HepG2 (cell line): ENCODE measurements around the gene NELFB. TPM values are rescaled to one million over a fixed set of nuclear protein-coding genes. Genes with fewer than 3 reads are reported as not detected.
A peak's percentile ranks its signal among the peaks of the same experiment; 100 is the strongest.

ENCODE experiments used
- ATAC-seq: fragments of 200-7000 bp; cut with Tn5 transposase; 3 replicates; pipeline ENCODE4 v1.9.1; 2020; ENCODE audit warnings: mild to moderate bottlenecking, moderate library complexity
- BruUV-seq: library from RNA; stranded (reverse); fragments of 400-500 nt; replicated peaks from 2 replicates; lab custom pipeline; 2021; lab: Mats Ljungman, UMichigan
- CTCF ChIA-PET: fragments of 300-600 bp; formaldehyde crosslinking; extraction: SDS; loops from one replicate; lab custom pipeline; 2021; ENCODE audit warnings: low total read pairs, inconsistent platforms, low intra/inter-chr PET ratio; lab: Yijun Ruan, JAX
- POLR2A ChIA-PET: fragments of 350-600 bp; sonication (Branson Sonifier 250); formaldehyde crosslinking; loops from one replicate; lab custom pipeline; 2020; ENCODE audit warnings: antibody characterized with exemption, inconsistent platforms; lab: Yijun Ruan, JAX
- DNase-seq: peaks from one replicate; pipeline ENCODE4 v3.0.0-alpha.2; 2015; ENCODE audit warnings: low spot score
- FAIRE-seq: peaks from 3 replicates; lab custom pipeline; 2011; peaks lifted over from hg19 to GRCh38; lab: Jason Lieb, UNC
- H2AFZ ChIP-seq: one replicate; pipeline ENCODE4 v1.6.1; 2011; ENCODE audit warnings: low read length, inconsistent platforms
- H3K27ac ChIP-seq: fragments of 300-600 bp; 3 replicates; pipeline ENCODE4 v1.8.0; 2011; ENCODE audit warnings: mixed run types, mild to moderate bottlenecking, mixed read lengths, low read length, inconsistent platforms; ENCODE audit not compliant: insufficient read depth; ENCODE audit errors: extremely low read length
- H3K27me3 ChIP-seq, 2 experiments: fragments of 200-600 bp in 1 of 2; 2 replicates in 1 of 2; 3 replicates in 1 of 2; pipeline versions ENCODE4 v1.6.0 to v1.8.0; 2011; ENCODE audit warnings: low read length in 2 of 2, mild to moderate bottlenecking in 2 of 2, moderate library complexity in 2 of 2, inconsistent platforms in 1 of 2; ENCODE audit not compliant: insufficient read depth in 2 of 2, control insufficient read depth in 1 of 2
- H3K36me3 ChIP-seq, 2 experiments: fragments of 200-600 bp in 1 of 2; replicated peaks in 1 of 2; 2 replicates in 1 of 2; 3 replicates in 1 of 2; pipeline versions ENCODE4 v1.5.1 to v1.8.0; 2011; ENCODE audit warnings: low read length in 2 of 2, inconsistent platforms in 1 of 2; ENCODE audit not compliant: insufficient read depth in 2 of 2, control insufficient read depth in 1 of 2
- H3K4me1 ChIP-seq: 2 replicates; pipeline ENCODE4 v1.5.1; 2012; ENCODE audit warnings: low read length, inconsistent platforms; ENCODE audit not compliant: insufficient read depth
- H3K4me2 ChIP-seq: 2 replicates; pipeline ENCODE4 v1.6.0; 2011; ENCODE audit warnings: low read depth, low read length, inconsistent platforms
- H3K4me3 ChIP-seq, 3 experiments: fragments of 200-600 bp in 1 of 3; sonication (generic), shearing (Covaris generic) in 1 of 3; replicated peaks in 1 of 3; 2 replicates each; pipeline ENCODE4 v1.5.1; 2011 to 2016; ENCODE audit warnings: low read length in 3 of 3, inconsistent platforms in 2 of 3, low read depth in 2 of 3, mild to moderate bottlenecking in 2 of 3, control low read depth in 1 of 3, mixed read lengths in 1 of 3; ENCODE audit not compliant: insufficient read depth in 1 of 3
- H3K79me2 ChIP-seq: one replicate; pipeline ENCODE4 v1.6.1; 2011; ENCODE audit warnings: low read length, inconsistent platforms; ENCODE audit not compliant: insufficient read depth
- H3K9ac ChIP-seq: 2 replicates; pipeline ENCODE4 v1.6.0; 2011; ENCODE audit warnings: mild to moderate bottlenecking, low read depth, low read length, inconsistent platforms; ENCODE audit not compliant: insufficient read depth
- H3K9me3 ChIP-seq: 2 replicates; pipeline ENCODE4 v1.5.1; 2012; ENCODE audit warnings: mild to moderate bottlenecking, low read length
- H4K20me1 ChIP-seq: 2 replicates; pipeline ENCODE4 v1.6.0; 2011; ENCODE audit warnings: inconsistent platforms, mild to moderate bottlenecking, low read length, moderate library complexity; ENCODE audit not compliant: insufficient read depth
- ATM ChIP-seq: fragments of 450-650 bp; IDR thresholded peaks from 2 replicates; pipeline ENCODE4 v1.7.1; 2017; ENCODE audit warnings: mild to moderate bottlenecking, borderline replicate concordance
- BRD4 ChIP-seq: sonication (generic); formaldehyde crosslinking; IDR thresholded peaks from 2 replicates; pipeline ENCODE4 v1.4.0; 2020; ENCODE audit warnings: missing genetic modification reagents
- FOXA1 ChIP-seq, 2 experiments: fragments of 450-650 bp in 1 of 2; sonication (generic) in 1 of 2; formaldehyde crosslinking in 1 of 2; IDR thresholded peaks; 2 replicates each; pipeline versions ENCODE4 v1.4.0 to v1.6.1; 2016 to 2020; ENCODE audit warnings: missing genetic modification reagents in 1 of 2
- HDAC1 ChIP-seq: sonication (generic); formaldehyde crosslinking; IDR thresholded peaks from 2 replicates; pipeline ENCODE4 v1.5.1; 2020; ENCODE audit warnings: mild to moderate bottlenecking, missing genetic modification reagents
- HNRNPLL ChIP-seq: fragments of 200-400 bp; formaldehyde crosslinking; IDR thresholded peaks from 2 replicates; pipeline ENCODE4 v1.6.1; 2017; ENCODE audit warnings: mild to moderate bottlenecking, low read depth, low read length; ENCODE audit not compliant: poor library complexity, severe bottlenecking
- PHF21A ChIP-seq: sonication (generic); formaldehyde crosslinking; IDR thresholded peaks from 2 replicates; pipeline ENCODE4 v1.5.0; 2020; ENCODE audit warnings: mild to moderate bottlenecking, missing genetic modification reagents
- SAP130 ChIP-seq: IDR thresholded peaks from 2 replicates; pipeline ENCODE4 v1.6.1; 2016; ENCODE audit warnings: low read depth
- SMAD3 ChIP-seq: sonication (generic); formaldehyde crosslinking; IDR thresholded peaks from 2 replicates; pipeline ENCODE4 v1.4.0; 2020; ENCODE audit warnings: missing genetic modification reagents
- SPEN ChIP-seq: sonication (generic); formaldehyde crosslinking; IDR thresholded peaks from 2 replicates; pipeline ENCODE4 v1.5.1; 2020; ENCODE audit warnings: low read depth, mild to moderate bottlenecking, missing genetic modification reagents
- SRSF4 ChIP-seq: fragments of 200-400 bp; formaldehyde crosslinking; IDR thresholded peaks from one replicate; pipeline ENCODE4 v1.6.1; 2018; ENCODE audit warnings: mild to moderate bottlenecking, low read depth, low read length, moderate library complexity; ENCODE audit not compliant: poor library complexity, severe bottlenecking
- ZEB1 ChIP-seq: IDR thresholded peaks from 2 replicates; pipeline ENCODE4 v1.6.1; 2012; ENCODE audit warnings: mild to moderate bottlenecking, low read depth, inconsistent platforms; ENCODE audit not compliant: insufficient replicate concordance
- ZNF678 ChIP-seq: sonication (generic); formaldehyde crosslinking; IDR thresholded peaks from 2 replicates; pipeline ENCODE4 v1.4.0; 2020; ENCODE audit warnings: mild to moderate bottlenecking, missing genetic modification reagents
- ZNF878 ChIP-seq: sonication (generic); formaldehyde crosslinking; IDR thresholded peaks from 2 replicates; pipeline ENCODE4 v1.8.1; 2023; ENCODE audit warnings: mild to moderate bottlenecking, missing genetic modification reagents, moderate library complexity
- WGBS: methylation state at CpG from one replicate; pipeline ENCODE4 v1.1.6; 2017; ENCODE audit warnings: low lambda C conversion rate; 5-methylcytosine and 5-hydroxymethylcytosine counted together
- in situ Hi-C: cut with HindIII; loops from 2 replicates; pipeline ENCODE4 v1.10.0; 2017; ENCODE audit warnings: low pct_unique_long_range_greater_than_20kb; ENCODE audit not compliant: extremely low pct_ligation_motif_present
- intact Hi-C: fragments of 100-400 bp; cut with micrococcal nuclease; formaldehyde crosslinking; loops from one replicate; pipeline ENCODE4 v1.10.0; 2022; ENCODE audit not compliant: unreplicated experiment
- polyA plus RNA-seq, 8 experiments: library from polyadenylated mRNA; depleted of rRNA in 3 of 8; stranded (reverse) in 7 of 8; unstranded in 1 of 8; fragments of >200 nt; fragmentation: Illumina TruSeq in 4 of 8; extraction: Trizol in 4 of 8; gene quantifications; 2 replicates each; pipeline versions ENCODE4 v1.2.1 to v1.2.3, GENCODE V29; 2011 to 2016; ENCODE audit warnings: low read depth in 4 of 8, missing spikeins in 1 of 8, mixed read lengths in 1 of 8; ENCODE audit not compliant: insufficient read depth in 1 of 8
- total RNA-seq, 5 experiments: library from RNA; depleted of rRNA; stranded (reverse); fragments of >200 nt; fragmentation: Illumina TruSeq; extraction: Trizol; gene quantifications; 2 replicates each; pipeline ENCODE4 v1.2.3, GENCODE V29; 2016; ENCODE audit warnings: low read depth in 1 of 5
- TF ChIP-seq, protein P1 (sequence below): sonication (generic); formaldehyde crosslinking; IDR thresholded peaks from 2 replicates; pipeline ENCODE4 v1.8.1; 2023; ENCODE audit warnings: mild to moderate bottlenecking, missing genetic modification reagents
- TF ChIP-seq, protein P2 (sequence below): sonication (generic); formaldehyde crosslinking; IDR thresholded peaks from 2 replicates; pipeline ENCODE4 v1.4.0; 2020; ENCODE audit warnings: missing genetic modification reagents
- TF ChIP-seq, protein P3 (sequence below), 2 experiments: sonication (generic) in 1 of 2; formaldehyde crosslinking in 1 of 2; IDR thresholded peaks; 2 replicates each; pipeline versions ENCODE4 v1.4.0 to v1.6.1; 2018 to 2020; ENCODE audit warnings: missing genetic modification reagents in 2 of 2, borderline replicate concordance in 1 of 2, low read depth in 1 of 2, mild to moderate bottlenecking in 1 of 2, missing biosample characterization in 1 of 2

The NELFB gene
- total and polyA plus RNA-seq, 2 of the 13 experiments (the other 11 are each of a cell fraction or from before 2014, with no cell fraction given) = 26.5 to 45.8 TPM

DNA sequence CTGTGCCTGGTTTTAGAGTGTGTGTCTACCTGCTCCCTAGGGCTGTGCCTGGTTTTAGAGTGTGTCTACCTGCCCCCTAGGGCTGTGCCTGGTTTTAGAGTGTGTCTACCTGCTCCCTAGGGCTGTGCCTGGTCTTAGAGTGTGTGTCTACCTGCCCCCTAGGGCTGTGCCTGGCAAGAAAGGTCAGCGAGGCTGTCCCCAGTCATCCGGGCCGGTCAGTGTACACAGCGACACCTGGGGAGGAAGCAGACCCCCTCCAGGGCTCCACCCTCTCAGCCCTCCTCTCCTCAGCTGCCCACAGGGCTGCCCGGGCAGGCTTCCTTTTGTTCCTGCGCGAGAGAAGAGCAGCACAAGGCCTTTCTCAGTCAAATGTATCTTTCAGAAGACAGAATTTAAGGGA is 42.8 kb downstream of the NELFB start (continued):
- TF ChIP-seq SAP130 (CRISPR knock-in tag) (0 out of 2 replicates have a peak, but pooled peaks have one; percentile 29), SPEN (CRISPR knock-in tag) (no peak), ZEB1 (no peak), SMAD3 (CRISPR knock-in tag) (no peak), ZNF878 (CRISPR knock-in tag) (no peak), SRSF4 (no peak), BRD4 (CRISPR knock-in tag) (no peak)
- TF ChIP-seq, protein P1, sequence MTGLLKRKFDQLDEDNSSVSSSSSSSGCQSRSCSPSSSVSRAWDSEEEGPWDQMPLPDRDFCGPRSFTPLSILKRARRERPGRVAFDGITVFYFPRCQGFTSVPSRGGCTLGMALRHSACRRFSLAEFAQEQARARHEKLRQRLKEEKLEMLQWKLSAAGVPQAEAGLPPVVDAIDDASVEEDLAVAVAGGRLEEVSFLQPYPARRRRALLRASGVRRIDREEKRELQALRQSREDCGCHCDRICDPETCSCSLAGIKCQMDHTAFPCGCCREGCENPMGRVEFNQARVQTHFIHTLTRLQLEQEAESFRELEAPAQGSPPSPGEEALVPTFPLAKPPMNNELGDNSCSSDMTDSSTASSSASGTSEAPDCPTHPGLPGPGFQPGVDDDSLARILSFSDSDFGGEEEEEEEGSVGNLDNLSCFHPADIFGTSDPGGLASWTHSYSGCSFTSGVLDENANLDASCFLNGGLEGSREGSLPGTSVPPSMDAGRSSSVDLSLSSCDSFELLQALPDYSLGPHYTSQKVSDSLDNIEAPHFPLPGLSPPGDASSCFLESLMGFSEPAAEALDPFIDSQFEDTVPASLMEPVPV (CRISPR knock-in tag) = no peak

DNA sequence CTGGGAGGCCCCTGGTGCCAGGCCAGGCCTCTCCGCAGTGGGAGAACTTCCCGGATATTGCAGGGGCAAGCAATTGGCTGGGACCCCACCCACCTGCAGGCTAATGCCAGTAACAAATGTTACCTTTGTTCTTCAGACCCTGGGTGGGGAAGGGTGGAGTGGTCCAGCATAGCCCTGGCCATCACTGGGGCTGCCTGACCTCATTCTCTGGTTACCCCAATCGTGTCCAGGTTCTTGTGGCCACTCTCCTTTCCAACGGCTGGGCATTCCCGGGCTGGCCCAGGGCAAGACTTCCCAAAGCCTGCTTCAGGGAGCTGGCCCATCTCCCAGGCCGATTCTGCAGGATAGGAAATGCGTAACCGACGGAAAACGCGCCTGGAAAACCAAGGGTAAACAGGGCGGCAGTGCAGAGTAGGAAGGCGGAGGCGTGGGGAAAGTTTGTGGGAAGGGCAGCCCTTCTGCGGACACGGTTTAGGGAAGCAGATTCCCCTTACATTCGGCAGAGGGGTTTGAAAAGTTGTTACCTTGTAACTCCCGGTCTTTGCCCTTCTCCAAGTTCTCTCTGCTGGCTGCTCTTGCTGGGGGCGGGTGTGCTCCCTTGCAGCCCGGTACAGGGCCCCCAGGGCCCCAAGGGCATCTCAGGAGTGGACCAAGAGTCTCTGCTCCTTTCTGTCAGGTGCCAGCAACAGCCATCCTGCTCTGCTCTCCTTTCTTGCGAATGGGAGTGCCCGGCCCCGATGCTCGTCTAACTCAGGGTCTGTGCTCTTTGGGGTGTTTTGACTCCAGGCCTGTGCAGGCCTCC is 43.5 kb downstream of the NELFB start:
- FAIRE-seq (no peak), ATAC-seq (no peak), DNase-seq (no peak)
- Histone ChIP-seq H3K36me3 (no peaks in the 10 kb centered on the region), H4K20me1 (no peaks in the 10 kb centered on the region), H3K27me3 (peaks cover 8 to 53% of the 10 kb centered on the region in 2 experiments; a peak in 4 of 5 replicates), H3K9me3 (no peaks in the 10 kb centered on the region), H3K4me3 (peak overlapping the region in 2 of 3 experiments; percentile 8 to 48; a peak in 1 of 6 replicates), H2AFZ (no peak overlapping the region), H3K79me2 (no peaks in the 10 kb centered on the region), H3K4me2 (peak overlapping the region; percentile 63), H3K27ac (no peak overlapping the region), H3K4me1 (peaks cover 73% of the 10 kb centered on the region), H3K9ac (no peak overlapping the region)
- intact Hi-C loops (no loop called here), in situ Hi-C loops (no loop called here)
- no TSS peak for BruUV-seq
- WGBS = 3% methylated on average over 18 of the region's 24 CpGs
- ChIA-PET POLR2A (interaction anchor here (2.2 kb wide), 1 partner anchor 21 kb away, joined by 7 read pairs; the partner anchor contains the start of gene TOR4A), CTCF (no interaction called here)
- peak; percentile 90 for TF ChIP-seq HNRNPLL
- no peak for TF ChIP-seq FOXA1 (IDR thresholded peaks at IDR 0.05)
- TF ChIP-seq FOXA1 (CRISPR knock-in tag; IDR thresholded peaks at IDR 0.05) = 0 out of 2 replicates have a peak, but pooled peaks have one; percentile 22
- TF ChIP-seq, protein P2, sequence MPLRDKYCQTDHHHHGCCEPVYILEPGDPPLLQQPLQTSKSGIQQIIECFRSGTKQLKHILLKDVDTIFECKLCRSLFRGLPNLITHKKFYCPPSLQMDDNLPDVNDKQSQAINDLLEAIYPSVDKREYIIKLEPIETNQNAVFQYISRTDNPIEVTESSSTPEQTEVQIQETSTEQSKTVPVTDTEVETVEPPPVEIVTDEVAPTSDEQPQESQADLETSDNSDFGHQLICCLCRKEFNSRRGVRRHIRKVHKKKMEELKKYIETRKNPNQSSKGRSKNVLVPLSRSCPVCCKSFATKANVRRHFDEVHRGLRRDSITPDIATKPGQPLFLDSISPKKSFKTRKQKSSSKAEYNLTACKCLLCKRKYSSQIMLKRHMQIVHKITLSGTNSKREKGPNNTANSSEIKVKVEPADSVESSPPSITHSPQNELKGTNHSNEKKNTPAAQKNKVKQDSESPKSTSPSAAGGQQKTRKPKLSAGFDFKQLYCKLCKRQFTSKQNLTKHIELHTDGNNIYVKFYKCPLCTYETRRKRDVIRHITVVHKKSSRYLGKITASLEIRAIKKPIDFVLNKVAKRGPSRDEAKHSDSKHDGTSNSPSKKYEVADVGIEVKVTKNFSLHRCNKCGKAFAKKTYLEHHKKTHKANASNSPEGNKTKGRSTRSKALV (CRISPR knock-in tag) = peak; percentile 75
- TF ChIP-seq, protein P3, sequence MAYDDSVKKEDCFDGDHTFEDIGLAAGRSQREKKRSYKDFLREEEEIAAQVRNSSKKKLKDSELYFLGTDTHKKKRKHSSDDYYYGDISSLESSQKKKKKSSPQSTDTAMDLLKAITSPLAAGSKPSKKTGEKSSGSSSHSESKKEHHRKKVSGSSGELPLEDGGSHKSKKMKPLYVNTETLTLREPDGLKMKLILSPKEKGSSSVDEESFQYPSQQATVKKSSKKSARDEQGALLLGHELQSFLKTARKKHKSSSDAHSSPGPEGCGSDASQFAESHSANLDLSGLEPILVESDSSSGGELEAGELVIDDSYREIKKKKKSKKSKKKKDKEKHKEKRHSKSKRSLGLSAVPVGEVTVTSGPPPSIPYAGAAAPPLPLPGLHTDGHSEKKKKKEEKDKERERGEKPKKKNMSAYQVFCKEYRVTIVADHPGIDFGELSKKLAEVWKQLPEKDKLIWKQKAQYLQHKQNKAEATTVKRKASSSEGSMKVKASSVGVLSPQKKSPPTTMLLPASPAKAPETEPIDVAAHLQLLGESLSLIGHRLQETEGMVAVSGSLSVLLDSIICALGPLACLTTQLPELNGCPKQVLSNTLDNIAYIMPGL (CRISPR knock-in tag; IDR thresholded peaks at IDR 0.05; ENCODE audit: borderline replicate concordance in 1 of 2, low read depth in 1 of 2) = 0 out of 4 replicates have a peak, but pooled peaks of 1 of the 2 experiments have one; percentile 25
- TF ChIP-seq PHF21A (CRISPR knock-in tag) = 0 out of 2 replicates have a peak, but pooled peaks have one; percentile 8
- no peak for TF ChIP-seq ATM
- 0 out of 2 replicates have a peak, but pooled peaks have one; percentile 35 for TF ChIP-seq ZNF678 (CRISPR knock-in tag)
- 0 out of 2 replicates have a peak, but pooled peaks have one; percentile 20 for TF ChIP-seq HDAC1 (CRISPR knock-in tag)
